CD14-positive monocyte (primary cell): Measurements from ENCODE around the gene POC1B. TPM values are rescaled to one million over a fixed set of nuclear protein-coding genes. Genes with fewer than 3 reads are reported as not detected.

Source experiments
- DNase-seq, 3 donors: peaks; one replicate each; pipeline ENCODE4 v3.0.0-alpha.2; 2011 to 2022
- H2AFZ ChIP-seq: 2 replicates; pipeline ENCODE4 v1.6.0; 2012; ENCODE audit warnings: mild to moderate bottlenecking, low read depth, low read length, inconsistent platforms; ENCODE audit not compliant: insufficient read depth, poor library complexity, severe bottlenecking
- H3K27ac ChIP-seq, 2 donors: 1 replicate in 1 of 2; 2 replicates in 1 of 2; pipeline ENCODE4 v1.5.1; 2012 to 2013; ENCODE audit warnings: low read length in 2 of 2, control low read depth in 1 of 2, inconsistent platforms in 1 of 2, low read depth in 1 of 2, mild to moderate bottlenecking in 1 of 2
- H3K27me3 ChIP-seq, 2 donors: one replicate each; pipeline versions ENCODE4 v1.6.0 to v1.6.1; 2011 to 2013; ENCODE audit warnings: low read length in 2 of 2; ENCODE audit not compliant: control insufficient read depth in 2 of 2, insufficient read depth in 2 of 2
- H3K36me3 ChIP-seq, 2 donors: replicated peaks in 1 of 2; 1 replicate in 1 of 2; 2 replicates in 1 of 2; pipeline versions ENCODE4 v1.5.1 to v1.6.1; 2012 to 2013; ENCODE audit warnings: low read length in 2 of 2, control low read depth in 1 of 2, inconsistent platforms in 1 of 2, mild to moderate bottlenecking in 1 of 2; ENCODE audit not compliant: insufficient read depth in 2 of 2, control insufficient read depth in 1 of 2
- H3K4me1 ChIP-seq, 2 donors: 1 replicate in 1 of 2; 2 replicates in 1 of 2; pipeline versions ENCODE4 v1.5.1 to v1.6.1; 2012 to 2013; ENCODE audit warnings: low read length in 2 of 2, control low read depth in 1 of 2, inconsistent platforms in 1 of 2, mild to moderate bottlenecking in 1 of 2, moderate library complexity in 1 of 2; ENCODE audit not compliant: insufficient read depth in 2 of 2, control insufficient read depth in 1 of 2
- H3K4me2 ChIP-seq: replicated peaks from 2 replicates; pipeline ENCODE3; 2012; ENCODE audit warnings: low read length, moderate library complexity, mild to moderate bottlenecking; ENCODE audit not compliant: poor library complexity, severe bottlenecking; ENCODE audit errors: extremely low read depth
- H3K4me3 ChIP-seq, 3 experiments: fragments of 200-600 bp in 1 of 3; sonication (generic) in 1 of 3; replicated peaks in 1 of 3; 1 replicate in 2 of 3; 2 replicates in 1 of 3; pipeline ENCODE4 v1.5.1; 2011 to 2013; ENCODE audit warnings: low read length in 3 of 3, mild to moderate bottlenecking in 3 of 3, control low read depth in 2 of 3, low read depth in 2 of 3, inconsistent platforms in 1 of 3, moderate library complexity in 1 of 3
- H3K79me2 ChIP-seq: 2 replicates; pipeline ENCODE4 v1.6.0; 2012; ENCODE audit warnings: mild to moderate bottlenecking, control low read depth, inconsistent platforms, low read length, moderate library complexity; ENCODE audit not compliant: insufficient read depth
- H3K9ac ChIP-seq: 2 replicates; pipeline ENCODE4 v1.6.0; 2017; ENCODE audit warnings: low read length, mild to moderate bottlenecking; ENCODE audit not compliant: insufficient read depth, poor library complexity, severe bottlenecking
- H3K9me3 ChIP-seq, 2 donors: replicated peaks in 1 of 2; 1 replicate in 1 of 2; 2 replicates in 1 of 2; pipeline versions ENCODE4 v1.5.1 to v1.6.1; 2012 to 2013; ENCODE audit warnings: low read length in 2 of 2, control low read depth in 1 of 2; ENCODE audit not compliant: control insufficient read depth in 1 of 2, insufficient read depth in 1 of 2
- H4K20me1 ChIP-seq: 2 replicates; pipeline ENCODE4 v1.6.0; 2012; ENCODE audit warnings: mild to moderate bottlenecking, low read length, control low read depth, moderate library complexity; ENCODE audit not compliant: insufficient read depth
- H3K27ac Mint-ChIP-seq, 7 donors: one replicate each; pipeline ENCODE4 v1.8.0; 2020; ENCODE audit warnings: mild to moderate bottlenecking in 7 of 7, mixed read lengths in 7 of 7, moderate library complexity in 6 of 7, inconsistent platforms in 2 of 7
- H3K27me3 Mint-ChIP-seq, 3 donors: one replicate each; pipeline ENCODE4 v1.8.0; 2021 to 2022; ENCODE audit warnings: low read depth in 3 of 3, mild to moderate bottlenecking in 3 of 3, mixed read lengths in 3 of 3, moderate library complexity in 3 of 3, inconsistent platforms in 1 of 3
- H3K36me3 Mint-ChIP-seq, 2 donors: one replicate each; pipeline ENCODE4 v1.8.0; 2020; ENCODE audit warnings: mixed read lengths in 2 of 2, inconsistent platforms in 1 of 2, mild to moderate bottlenecking in 1 of 2
- H3K4me1 Mint-ChIP-seq: one replicate; pipeline ENCODE4 v1.8.0; 2020; ENCODE audit warnings: mild to moderate bottlenecking, mixed read lengths
- H3K4me3 Mint-ChIP-seq, 2 donors: one replicate each; pipeline ENCODE4 v1.8.0; 2020; ENCODE audit warnings: mild to moderate bottlenecking in 2 of 2, mixed read lengths in 2 of 2, moderate library complexity in 1 of 2
- H3K9me3 Mint-ChIP-seq, 7 donors: one replicate each; pipeline ENCODE4 v1.8.0; 2020 to 2022; ENCODE audit warnings: mixed read lengths in 7 of 7, mild to moderate bottlenecking in 6 of 7, moderate library complexity in 6 of 7, inconsistent platforms in 2 of 7
- CTCF ChIP-seq: fragments of 200-600 bp; IDR thresholded peaks from one replicate; pipeline ENCODE4 v1.8.0; 2022; ENCODE audit warnings: antibody characterized with exemption, mild to moderate bottlenecking
- WGBS: methylation state at CpG from one replicate; pipeline ENCODE4 v1.1.5; 2013; ENCODE audit warnings: missing lambda C conversion rate; ENCODE audit not compliant: insufficient coverage; 5-methylcytosine and 5-hydroxymethylcytosine counted together
- intact Hi-C, 2 donors: fragments of 100-400 bp; cut with micrococcal nuclease; formaldehyde crosslinking; loops; one replicate each; pipeline versions ENCODE4 v1.15.0 to v1.15.1; 2023
- polyA plus RNA-seq, 3 donors: library from polyadenylated mRNA; depleted of rRNA in 1 of 3; unstranded in 2 of 3; stranded (reverse) in 1 of 3; fragments of 300-500 nt in 2 of 3; fragments of >200 nt in 1 of 3; fragmentation: Illumina TruSeq in 2 of 3; gene quantifications; 1 replicate in 2 of 3; 2 replicates in 1 of 3; pipeline ENCODE4 v1.2.3, GENCODE V29; 2012 to 2021

Gene POC1B
- polyA plus RNA-seq, 3 donors: 8.4 to 32.0 (median 29.7) TPM

GRCh38 chr12:89571491-89572195, 45.8 kb upstream of the POC1B start:
- peak overlapping the region in 1 of 7 donors; percentile 26 for H3K27ac Mint-ChIP-seq
- intact Hi-C loops: no loop called here
- peaks cover 6% of the 10 kb centered on the region for H3K4me1 Mint-ChIP-seq
- Histone ChIP-seq H3K9ac (no peak overlapping the region), H2AFZ (no peak overlapping the region), H3K79me2 (no peaks in the 10 kb centered on the region), H3K27me3 (no peaks in the 10 kb centered on the region), H3K4me1 (no peaks in the 10 kb centered on the region), H3K4me3 (no peak overlapping the region), H3K36me3 (no peaks in the 10 kb centered on the region), H3K4me2 (no peak overlapping the region), H3K9me3 (no peaks in the 10 kb centered on the region), H3K27ac (no peak overlapping the region), H4K20me1 (no peaks in the 10 kb centered on the region)
- no peaks in the 10 kb centered on the region for H3K36me3 Mint-ChIP-seq
- H3K4me3 Mint-ChIP-seq: no peak overlapping the region
- peaks cover 0 to 4% (median 2%) of the 10 kb centered on the region in 3 donors for H3K27me3 Mint-ChIP-seq
- no peak for DNase-seq
- TF ChIP-seq CTCF: no peak
- H3K9me3 Mint-ChIP-seq: peaks cover 0 to 3% (median 0%) of the 10 kb centered on the region in 7 donors
- WGBS: 100% methylated on average over 3 of the region's 4 CpGs

- Histone ChIP-seq H3K36me3 (no peaks in the 10 kb centered on the region), H3K79me2 (no peaks in the 10 kb centered on the region), H3K4me2 (no peak overlapping the region), H4K20me1 (no peaks in the 10 kb centered on the region), H3K9ac (no peak overlapping the region), H3K27ac (no peak overlapping the region), H3K4me3 (no peak overlapping the region), H3K4me1 (no peaks in the 10 kb centered on the region), H3K9me3 (no peaks in the 10 kb centered on the region), H2AFZ (no peak overlapping the region), H3K27me3 (no peaks in the 10 kb centered on the region)
- intact Hi-C loops: no loop called here
- Mint-ChIP-seq H3K9me3 (peaks cover 0 to 3% (median 0%) of the 10 kb centered on the region in 7 donors), H3K4me1 (peaks cover 4% of the 10 kb centered on the region), H3K4me3 (no peak overlapping the region), H3K27ac (peak overlapping the region in 2 of 7 donors; percentile 11 to 17), H3K36me3 (no peaks in the 10 kb centered on the region), H3K27me3 (peaks cover 0 to 5% (median 0%) of the 10 kb centered on the region in 3 donors)
- DNase-seq: peak in 1 of 3 donors; percentile 46
- WGBS: 17% methylated on average over 1 of the region's 5 CpGs
- no peak for TF ChIP-seq CTCF
Observed at GRCh38 chr12:89568484-89568883, 42.6 kb upstream of the POC1B start.
